ENCODE results near the gene GGTLC1.
"Not testable (repeated sequence)": the region's sequence is repeated elsewhere in the genome, so short reads cannot be mapped to it uniquely, and the experiment has no call there.

Gene GGTLC1

GRCh38 chr20:23994001-23994633 is 5.5 kb upstream of the GGTLC1 start:
- not testable (repeated sequence) for DNase-seq

- not testable (repeated sequence) for DNase-seq
Observed at GRCh38 chr20:23993440-23993839, 4.9 kb upstream of the GGTLC1 start.

DNA sequence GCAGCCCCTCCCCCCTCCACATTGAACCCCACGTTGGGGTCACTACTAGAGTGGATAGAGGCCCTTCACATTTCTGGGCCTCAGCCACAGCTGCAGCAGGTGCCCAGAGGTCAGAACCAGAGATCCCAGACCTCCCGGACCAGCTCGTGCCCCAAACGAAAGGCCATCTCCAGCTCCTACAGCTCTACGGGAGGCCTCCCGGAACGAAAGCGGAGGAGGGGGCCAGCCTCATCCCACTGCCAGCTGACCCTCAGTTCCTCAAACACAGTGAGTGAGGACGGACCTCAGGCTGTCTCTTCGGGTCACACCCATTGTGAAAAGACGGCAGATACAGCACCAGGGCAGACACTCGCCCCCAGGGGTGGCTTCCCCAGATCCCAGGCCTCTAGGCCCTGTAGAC is 1.7 kb upstream of the GGTLC1 start:
- DNase-seq, result not testable (repeated sequence)

- DNase-seq, result not testable (repeated sequence)
Observed at GRCh38 chr20:23988966-23989365, 387 bp upstream of the GGTLC1 start.

- not testable (repeated sequence) for DNase-seq
Observed at GRCh38 chr20:23986716-23987115, 1.9 kb downstream of the GGTLC1 start.

DNA sequence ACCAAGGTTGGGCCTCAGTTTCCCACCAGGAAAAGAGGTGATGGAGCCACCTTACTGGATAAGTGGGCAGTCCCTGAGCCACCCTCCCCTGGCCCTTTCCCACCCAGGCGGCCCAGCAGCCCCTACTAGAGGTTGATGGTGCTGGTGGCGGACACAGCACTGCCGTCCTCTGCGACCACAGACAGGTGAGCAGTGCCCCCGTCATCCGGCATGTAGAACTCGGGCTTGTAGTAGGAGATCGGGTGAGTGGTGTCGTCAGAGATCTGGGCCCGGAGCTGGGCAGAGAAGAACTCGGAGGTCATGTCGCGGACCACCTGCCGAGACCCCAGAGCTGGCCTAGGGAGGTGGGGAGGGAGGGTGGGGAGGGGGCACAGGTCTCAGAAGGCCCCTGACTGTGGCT is 2.3 kb downstream of the GGTLC1 start:
- DNase-seq, result not testable (repeated sequence)

GRCh38 chr20:23985790-23986225 is 2.8 kb downstream of the GGTLC1 start:
- not testable (repeated sequence) for DNase-seq

DNA sequence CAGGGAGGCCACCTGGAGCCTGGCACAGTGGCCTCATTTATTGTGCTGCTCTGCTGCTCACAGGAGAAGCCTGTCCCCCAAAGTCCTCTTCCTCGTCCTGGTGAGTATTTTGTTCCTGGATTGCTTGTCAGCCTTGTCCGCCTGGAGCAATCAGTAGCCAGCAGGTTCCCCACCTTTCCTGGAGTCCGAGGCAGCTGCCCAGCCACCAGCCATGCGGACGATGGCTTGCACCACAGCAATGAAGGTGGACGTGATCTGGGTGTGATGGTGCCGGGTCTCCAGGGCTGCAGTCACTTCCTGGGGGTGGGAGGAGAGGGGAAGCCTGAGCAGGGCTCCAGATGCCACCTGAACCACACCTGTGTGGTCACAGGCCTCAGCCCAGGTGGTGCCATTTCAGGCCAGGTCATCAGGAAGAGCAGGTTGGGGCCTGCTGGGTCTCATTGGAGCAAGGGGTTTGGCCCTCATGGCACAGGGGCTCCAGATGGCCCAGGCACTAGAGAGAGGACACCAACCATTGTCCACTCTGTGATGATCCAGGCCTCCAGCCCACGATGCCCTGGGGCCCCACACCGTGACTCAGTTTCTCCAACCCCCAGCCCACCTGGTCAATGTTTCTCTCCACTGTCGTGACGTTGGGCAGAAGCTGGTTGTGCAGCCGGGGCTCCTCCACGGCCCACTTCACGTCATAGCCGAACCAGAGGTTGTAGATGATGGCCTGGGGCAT is 3.4 kb downstream of the GGTLC1 start:
- DNase-seq, result not testable (repeated sequence)

DNA sequence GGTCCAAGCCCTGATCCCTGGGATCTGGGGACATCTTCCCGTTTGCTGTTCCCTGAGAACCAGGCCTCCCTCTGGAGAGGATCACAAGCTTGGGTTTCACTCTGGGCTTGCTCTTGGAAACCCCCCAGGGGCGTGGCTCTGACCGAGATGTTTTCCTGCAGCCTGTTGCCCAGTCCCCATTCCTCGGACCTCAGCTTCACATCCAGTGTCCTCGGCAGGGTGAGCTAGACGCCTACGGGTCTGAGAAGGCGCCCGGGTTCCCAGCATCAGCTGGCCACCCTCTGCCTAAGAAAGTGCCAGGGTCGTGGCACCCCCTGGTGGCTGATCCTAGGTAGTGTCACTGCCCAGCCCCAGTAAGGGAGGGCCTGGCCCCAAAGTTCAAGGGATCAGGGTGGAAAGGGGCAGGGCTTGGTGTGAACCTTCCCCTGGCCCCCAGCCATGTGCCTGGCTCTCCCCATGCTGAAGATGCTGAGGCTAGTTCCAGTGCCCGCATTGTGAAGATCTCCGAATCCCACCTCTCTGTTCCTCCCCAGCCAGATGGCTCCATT is 4.0 kb downstream of the GGTLC1 start:
- not testable (repeated sequence) for DNase-seq

- DNase-seq, result not testable (repeated sequence)
Observed at GRCh38 chr20:23982112-23983018, 6.2 kb downstream of the GGTLC1 start.

GRCh38 chr20:23981526-23981925 is 7.1 kb downstream of the GGTLC1 start:
- DNase-seq, result not testable (repeated sequence)

GRCh38 chr20:23981014-23981413 is 7.6 kb downstream of the GGTLC1 start:
- DNase-seq, result not testable (repeated sequence)

DNA sequence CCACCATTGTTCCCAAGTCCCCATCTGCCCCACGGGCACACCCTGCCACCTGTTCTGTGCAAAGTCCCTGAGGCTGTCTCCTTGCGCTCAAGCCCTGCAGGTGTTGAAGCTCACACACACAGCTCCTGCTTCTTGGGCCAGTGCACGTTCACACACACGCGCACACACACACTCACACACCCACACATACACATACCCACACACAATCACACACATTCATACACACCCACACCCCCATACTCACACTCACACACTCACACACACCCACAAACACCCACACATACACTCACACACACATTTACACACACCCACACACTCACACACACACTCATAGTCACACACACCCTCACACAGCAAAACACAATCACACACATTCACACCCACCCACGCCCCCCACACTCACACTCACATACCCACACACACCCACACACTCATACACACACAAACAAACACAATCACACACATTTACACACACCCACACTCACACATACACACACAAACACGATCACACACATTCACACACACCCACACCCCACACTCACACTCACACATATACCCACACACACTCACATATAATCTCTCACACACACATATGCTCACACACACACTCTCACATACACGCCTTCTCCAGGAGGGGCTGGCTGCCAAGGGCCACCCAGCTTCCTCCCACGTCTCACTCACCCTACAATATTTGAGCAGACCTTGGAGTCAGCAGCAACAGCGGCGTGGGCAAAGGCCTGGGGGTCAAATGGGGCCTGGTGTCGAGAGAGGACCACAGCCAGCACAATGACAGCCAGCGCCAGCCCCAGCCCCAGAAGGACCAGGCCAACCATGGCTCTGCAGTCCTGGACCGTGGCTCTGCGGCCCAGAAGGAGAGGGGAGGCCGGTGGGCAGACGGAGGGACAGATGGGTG is 8.4 kb downstream of the GGTLC1 start:
- DNase-seq, result not testable (repeated sequence)

GRCh38 chr20:23979380-23979779 is 9.2 kb downstream of the GGTLC1 start:
- not testable (repeated sequence) for DNase-seq

- DNase-seq, result not testable (repeated sequence)
Observed at GRCh38 chr20:23978457-23978856, 10.1 kb downstream of the GGTLC1 start.

DNA sequence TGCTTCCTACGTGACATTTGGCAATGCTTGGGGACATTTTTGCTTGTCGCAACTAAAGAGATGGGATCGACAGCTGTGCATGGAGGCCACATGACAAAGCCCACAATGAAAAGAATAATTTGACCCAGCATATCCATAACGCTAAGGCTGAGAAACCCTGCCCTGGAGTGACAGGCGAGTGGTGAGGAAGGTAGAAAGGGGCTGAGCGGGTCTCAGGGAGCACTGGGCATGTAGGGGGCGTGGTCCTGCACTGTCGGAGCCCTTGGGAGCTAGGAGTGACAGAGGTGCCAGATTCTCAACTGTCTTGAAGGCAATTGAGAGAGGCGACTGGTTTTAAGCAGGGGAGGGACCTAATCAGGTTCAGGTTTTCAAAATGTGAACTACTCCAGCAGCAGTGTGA is 13.6 kb downstream of the GGTLC1 start:
- no peak for DNase-seq

- DNase-seq, result no peak
Observed at GRCh38 chr20:23971310-23971709, 17.3 kb downstream of the GGTLC1 start.

GRCh38 chr20:23970049-23970448 is 18.5 kb downstream of the GGTLC1 start:
- DNase-seq, result no peak

DNA sequence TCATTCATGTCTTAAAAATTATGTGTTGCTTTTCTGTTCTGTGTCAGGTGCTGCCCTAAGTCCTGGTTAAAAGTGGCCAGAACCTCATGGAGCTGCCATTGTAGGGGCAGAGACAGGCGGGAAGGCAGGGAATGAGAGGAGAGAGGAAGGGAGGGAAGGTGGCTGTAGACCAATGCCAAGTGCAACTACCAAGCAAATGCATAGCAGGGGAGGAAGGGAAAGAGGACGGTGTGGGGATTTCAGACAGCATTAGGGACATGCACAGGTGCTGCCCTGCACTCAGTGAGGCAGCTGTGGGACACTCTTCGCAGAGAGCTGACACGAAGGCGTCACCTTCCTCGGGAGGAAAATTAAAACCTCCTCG is 21.0 kb downstream of the GGTLC1 start:
- no peak for DNase-seq

GRCh38 chr20:23966927-23967615 is 21.5 kb downstream of the GGTLC1 start:
- no peak for DNase-seq

DNA sequence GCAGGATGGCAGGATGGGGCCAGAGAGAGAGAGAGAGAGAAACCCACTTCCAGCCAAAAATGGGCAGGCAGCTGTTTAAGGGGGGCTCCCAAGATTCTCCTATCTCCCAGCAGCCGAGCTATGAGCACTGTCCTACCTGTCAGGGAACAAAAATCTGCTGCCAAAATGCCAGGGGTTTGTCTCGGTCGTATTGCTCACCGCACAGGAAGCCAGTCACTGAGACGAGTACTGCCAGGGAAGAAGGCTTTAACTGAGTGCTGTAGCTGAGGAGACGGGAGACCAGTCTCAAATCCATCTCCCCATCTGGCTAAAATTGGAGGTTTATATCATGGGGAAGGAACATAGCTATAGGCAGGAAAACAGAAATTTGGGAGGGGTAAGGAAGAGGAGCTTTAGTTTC is 22.3 kb downstream of the GGTLC1 start:
- DNase-seq, result no peak

All from activated gamma-delta T cell (primary cell).